GM19468 (cell line): ENCODE data around the gene RANBP1.
"Not testable (repeated sequence)": the region's sequence is repeated elsewhere in the genome, so short reads cannot be mapped to it uniquely, and the experiment has no call there.

Source experiments
- ATAC-seq: cut with Tn5 transposase; IDR thresholded peaks from one replicate; pipeline ENCODE4 v1.9.1; 2021; ENCODE audit warnings: mild to moderate bottlenecking, moderate library complexity, moderate number of reproducible peaks; ENCODE audit not compliant: unreplicated experiment; ENCODE audit errors: extremely low read depth

The RANBP1 gene

GRCh38 chr22:20115691-20116375 lies at the start of gene RANBP1:
RANBP1 (plus strand) TSS chr22:20116104; CDS start chr22:20116185, 81 bp downstream.
- no peak for ATAC-seq

GRCh38 chr22:20066617-20067383 lies 49.1 kb upstream of the RANBP1 start:
- ATAC-seq, result no peak

GRCh38 chr22:20067384-20067682 lies 48.6 kb upstream of the RANBP1 start:
- ATAC-seq, result not testable (repeated sequence)

- ATAC-seq, result no peak
These were observed 47.3 kb upstream of the RANBP1 start for GRCh38 chr22:20068640-20069039.

- ATAC-seq, result no peak
These were observed 46.4 kb upstream of the RANBP1 start for GRCh38 chr22:20069331-20070042.

- ATAC-seq, result no peak
These were observed 44.4 kb upstream of the RANBP1 start for GRCh38 chr22:20071524-20071972.

- no peak for ATAC-seq
These were observed 39.2 kb upstream of the RANBP1 start for GRCh38 chr22:20076627-20077172.

- ATAC-seq, result peak; percentile 78
These were observed 36.0 kb upstream of the RANBP1 start, which contains the start of gene DGCR8 for GRCh38 chr22:20079745-20080444. DGCR8 (plus strand) TSS chr22:20080241; CDS start chr22:20085964, 5,723 bp downstream.

- peak; percentile 56 for ATAC-seq
These were observed 35.5 kb upstream of the RANBP1 start for GRCh38 chr22:20080445-20080775.

- no peak for ATAC-seq
These were observed 34.9 kb upstream of the RANBP1 start for GRCh38 chr22:20080776-20081654.

GRCh38 chr22:20083157-20083890 lies 32.6 kb upstream of the RANBP1 start:
- no peak for ATAC-seq

DNA sequence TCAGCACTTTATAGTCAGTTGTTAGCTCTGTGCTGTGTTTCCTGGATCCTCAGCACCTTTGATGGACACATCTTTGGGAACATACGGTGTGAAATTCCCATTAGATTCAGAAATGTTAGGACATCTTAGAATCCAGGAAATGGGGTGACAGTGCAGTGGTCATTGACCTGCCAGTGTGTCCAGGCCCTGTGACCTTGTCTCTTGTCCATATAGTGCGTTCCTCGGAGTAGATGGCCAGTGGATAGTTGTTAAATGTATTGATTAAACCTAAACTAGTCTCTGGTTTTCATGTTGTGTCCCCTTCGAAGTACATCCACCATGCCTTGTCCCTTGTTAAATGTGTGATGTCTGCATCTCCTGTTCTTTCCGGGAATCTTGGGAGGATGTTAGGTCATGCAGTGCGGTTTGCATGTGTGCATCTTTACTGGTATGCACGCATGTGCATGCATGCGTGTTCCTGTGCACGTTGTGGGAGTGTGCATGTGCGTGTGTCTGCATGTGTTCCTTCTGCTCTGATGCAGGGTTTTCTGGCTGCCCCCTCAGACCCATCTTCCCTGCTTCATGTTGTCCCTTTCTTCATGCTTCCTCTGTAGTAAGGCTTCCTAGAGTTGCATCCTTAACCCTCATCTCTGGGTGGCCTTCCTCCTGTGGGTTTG lies 31.9 kb upstream of the RANBP1 start:
- no peak for ATAC-seq

GRCh38 chr22:20084547-20085413 lies 31.1 kb upstream of the RANBP1 start:
- ATAC-seq, result no peak

DNA sequence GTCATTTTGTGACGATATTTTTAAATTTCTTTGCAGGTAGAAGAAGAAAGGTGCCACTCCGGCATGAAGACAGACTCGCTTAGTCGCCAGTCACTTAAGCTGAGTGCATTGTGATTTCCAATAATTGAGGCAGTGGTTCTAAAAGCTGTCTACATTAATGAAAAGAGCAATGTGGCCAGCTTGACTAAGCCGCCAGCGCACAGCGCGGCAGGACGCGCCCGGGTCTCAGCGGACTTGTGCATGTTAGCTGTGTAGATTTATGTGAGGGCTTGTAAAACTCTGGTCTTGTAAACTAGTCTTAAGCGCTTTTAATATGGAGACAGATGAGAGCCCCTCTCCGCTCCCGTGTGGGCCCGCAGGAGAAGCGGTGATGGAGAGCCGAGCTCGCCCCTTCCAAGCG lies 30.3 kb upstream of the RANBP1 start:
- no peak for ATAC-seq

GRCh38 chr22:20086101-20086599 lies 29.8 kb upstream of the RANBP1 start:
- ATAC-seq, result no peak

- ATAC-seq, result no peak
These were observed 29.1 kb upstream of the RANBP1 start for GRCh38 chr22:20086763-20087162.
